WTC11 (cell line): ENCODE results near the gene ITGAV.

Experiments used
- CTCF ChIP-seq: fragments of 200-600 bp; IDR thresholded peaks from 2 replicates; pipeline ENCODE4 v1.8.0; 2022; ENCODE audit warnings: antibody characterized with exemption
- PRDM15 ChIP-seq: sonication (generic); formaldehyde crosslinking; IDR thresholded peaks from 2 replicates; pipeline ENCODE4 v1.8.0; 2022; ENCODE audit warnings: missing genetic modification reagents

- no peak for TF ChIP-seq PRDM15
- TF ChIP-seq CTCF = no peak
Measured at GRCh38 chr2:186589612-186590349, at the start of gene ITGAV.
